ENCODE results near the gene TRUB1.

TRUB1 gene

GRCh38 chr10:115026056-115026745 is 88.2 kb downstream of the TRUB1 start:
- no peak overlapping the region for H3K27ac ChIP-seq
- DNase-seq (ENCODE audit: low read depth, low spot score), result no peak

GRCh38 chr10:115026746-115027140 is 88.7 kb downstream of the TRUB1 start:
- no peak overlapping the region for H3K27ac ChIP-seq
- DNase-seq (ENCODE audit: low read depth, low spot score), result no peak

Measured in epithelial cell of prostate (primary cell).